Liver (tissue), 3 donors: ENCODE measurements around the gene SNX32.

Source experiments
- ATF3 ChIP-seq: IDR thresholded peaks from 2 replicates; pipeline ENCODE4 v1.6.1; 2016; ENCODE audit warnings: antibody characterized with exemption
- FOXA1 ChIP-seq: IDR thresholded peaks from 2 replicates; pipeline ENCODE4 v1.6.1; 2016; ENCODE audit warnings: antibody characterized with exemption
- FOXA2 ChIP-seq: IDR thresholded peaks from 2 replicates; pipeline ENCODE4 v1.6.1; 2016; ENCODE audit warnings: antibody characterized with exemption
- GABPA ChIP-seq, 2 donors: IDR thresholded peaks in 1 of 2; conservative IDR thresholded peaks in 1 of 2; 2 replicates each; pipeline ENCODE4 v1.6.1; 2016; ENCODE audit warnings: antibody characterized with exemption in 2 of 2, mild to moderate bottlenecking in 1 of 2, moderate library complexity in 1 of 2
- HNF4G ChIP-seq: IDR thresholded peaks from 2 replicates; pipeline ENCODE4 v1.6.1; 2016; ENCODE audit warnings: antibody characterized with exemption
- JUND ChIP-seq, 2 donors: IDR thresholded peaks; 2 replicates each; pipeline ENCODE4 v1.6.1; 2016; ENCODE audit warnings: antibody characterized with exemption in 2 of 2
- NR2F2 ChIP-seq: IDR thresholded peaks from 2 replicates; pipeline ENCODE4 v1.6.1; 2016; ENCODE audit warnings: antibody characterized with exemption
- RAD21 ChIP-seq, 2 donors: IDR thresholded peaks; 2 replicates each; pipeline ENCODE4 v1.6.1; 2016; ENCODE audit warnings: antibody characterized with exemption in 2 of 2, mild to moderate bottlenecking in 2 of 2
- RXRA ChIP-seq, 2 donors: IDR thresholded peaks; 2 replicates each; pipeline ENCODE4 v1.6.1; 2017 to 2018; ENCODE audit warnings: antibody characterized with exemption in 2 of 2, mild to moderate bottlenecking in 1 of 2
- TAF1 ChIP-seq: conservative IDR thresholded peaks from 2 replicates; pipeline ENCODE4 v1.6.1; 2016; ENCODE audit warnings: antibody characterized with exemption, mild to moderate bottlenecking
- YY1 ChIP-seq: IDR thresholded peaks from 2 replicates; pipeline ENCODE4 v1.6.1; 2016; ENCODE audit warnings: antibody characterized with exemption, mild to moderate bottlenecking
- TF ChIP-seq, protein P1 (sequence below): fragments of 150-350 bp; IDR thresholded peaks from 2 replicates; pipeline ENCODE4 v1.5.1; 2017; ENCODE audit warnings: improper control_type of control experiment, low read depth, low read length; ENCODE audit not compliant: missing input control
- TF ChIP-seq, protein P2 (sequence below): IDR thresholded peaks from 2 replicates; pipeline ENCODE4 v1.6.1; 2016; ENCODE audit warnings: antibody characterized with exemption, mild to moderate bottlenecking
- TF ChIP-seq, protein P3 (sequence below): IDR thresholded peaks from 2 replicates; pipeline ENCODE4 v1.6.1; 2016; ENCODE audit warnings: antibody characterized with exemption
- donor health status: healthy.
- donor health status: healthy.

GRCh38 chr11:65900125-65900898 lies 66.5 kb downstream of the SNX32 start, which contains the start of gene FOSL1:
- no peak for TF ChIP-seq RXRA (IDR thresholded peaks at IDR 0.05)
- no peak for TF ChIP-seq NR2F2
- TF ChIP-seq FOXA2: no peak
- TF ChIP-seq, protein P1, sequence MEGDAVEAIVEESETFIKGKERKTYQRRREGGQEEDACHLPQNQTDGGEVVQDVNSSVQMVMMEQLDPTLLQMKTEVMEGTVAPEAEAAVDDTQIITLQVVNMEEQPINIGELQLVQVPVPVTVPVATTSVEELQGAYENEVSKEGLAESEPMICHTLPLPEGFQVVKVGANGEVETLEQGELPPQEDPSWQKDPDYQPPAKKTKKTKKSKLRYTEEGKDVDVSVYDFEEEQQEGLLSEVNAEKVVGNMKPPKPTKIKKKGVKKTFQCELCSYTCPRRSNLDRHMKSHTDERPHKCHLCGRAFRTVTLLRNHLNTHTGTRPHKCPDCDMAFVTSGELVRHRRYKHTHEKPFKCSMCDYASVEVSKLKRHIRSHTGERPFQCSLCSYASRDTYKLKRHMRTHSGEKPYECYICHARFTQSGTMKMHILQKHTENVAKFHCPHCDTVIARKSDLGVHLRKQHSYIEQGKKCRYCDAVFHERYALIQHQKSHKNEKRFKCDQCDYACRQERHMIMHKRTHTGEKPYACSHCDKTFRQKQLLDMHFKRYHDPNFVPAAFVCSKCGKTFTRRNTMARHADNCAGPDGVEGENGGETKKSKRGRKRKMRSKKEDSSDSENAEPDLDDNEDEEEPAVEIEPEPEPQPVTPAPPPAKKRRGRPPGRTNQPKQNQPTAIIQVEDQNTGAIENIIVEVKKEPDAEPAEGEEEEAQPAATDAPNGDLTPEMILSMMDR: no peak
- TF ChIP-seq, protein P2, sequence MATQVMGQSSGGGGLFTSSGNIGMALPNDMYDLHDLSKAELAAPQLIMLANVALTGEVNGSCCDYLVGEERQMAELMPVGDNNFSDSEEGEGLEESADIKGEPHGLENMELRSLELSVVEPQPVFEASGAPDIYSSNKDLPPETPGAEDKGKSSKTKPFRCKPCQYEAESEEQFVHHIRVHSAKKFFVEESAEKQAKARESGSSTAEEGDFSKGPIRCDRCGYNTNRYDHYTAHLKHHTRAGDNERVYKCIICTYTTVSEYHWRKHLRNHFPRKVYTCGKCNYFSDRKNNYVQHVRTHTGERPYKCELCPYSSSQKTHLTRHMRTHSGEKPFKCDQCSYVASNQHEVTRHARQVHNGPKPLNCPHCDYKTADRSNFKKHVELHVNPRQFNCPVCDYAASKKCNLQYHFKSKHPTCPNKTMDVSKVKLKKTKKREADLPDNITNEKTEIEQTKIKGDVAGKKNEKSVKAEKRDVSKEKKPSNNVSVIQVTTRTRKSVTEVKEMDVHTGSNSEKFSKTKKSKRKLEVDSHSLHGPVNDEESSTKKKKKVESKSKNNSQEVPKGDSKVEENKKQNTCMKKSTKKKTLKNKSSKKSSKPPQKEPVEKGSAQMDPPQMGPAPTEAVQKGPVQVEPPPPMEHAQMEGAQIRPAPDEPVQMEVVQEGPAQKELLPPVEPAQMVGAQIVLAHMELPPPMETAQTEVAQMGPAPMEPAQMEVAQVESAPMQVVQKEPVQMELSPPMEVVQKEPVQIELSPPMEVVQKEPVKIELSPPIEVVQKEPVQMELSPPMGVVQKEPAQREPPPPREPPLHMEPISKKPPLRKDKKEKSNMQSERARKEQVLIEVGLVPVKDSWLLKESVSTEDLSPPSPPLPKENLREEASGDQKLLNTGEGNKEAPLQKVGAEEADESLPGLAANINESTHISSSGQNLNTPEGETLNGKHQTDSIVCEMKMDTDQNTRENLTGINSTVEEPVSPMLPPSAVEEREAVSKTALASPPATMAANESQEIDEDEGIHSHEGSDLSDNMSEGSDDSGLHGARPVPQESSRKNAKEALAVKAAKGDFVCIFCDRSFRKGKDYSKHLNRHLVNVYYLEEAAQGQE: no peak
- no peak for TF ChIP-seq TAF1
- TF ChIP-seq YY1: no peak
- no peak for TF ChIP-seq JUND (IDR thresholded peaks at IDR 0.05)
- peak in 1 of 2 donors; percentile 10 for TF ChIP-seq RAD21 (IDR thresholded peaks at IDR 0.05)
- TF ChIP-seq, protein P3, sequence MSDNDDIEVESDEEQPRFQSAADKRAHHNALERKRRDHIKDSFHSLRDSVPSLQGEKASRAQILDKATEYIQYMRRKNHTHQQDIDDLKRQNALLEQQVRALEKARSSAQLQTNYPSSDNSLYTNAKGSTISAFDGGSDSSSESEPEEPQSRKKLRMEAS: no peak
- no peak for TF ChIP-seq ATF3
- TF ChIP-seq FOXA1: no peak
- TF ChIP-seq GABPA (IDR thresholded peaks at IDR 0.05 in 1 of 2, conservative IDR thresholded peaks at IDR 0.05 in 1 of 2): no peak
- TF ChIP-seq HNF4G: no peak
